ENCODE data around the gene P2RY14. TPM values are rescaled to one million over a fixed set of nuclear protein-coding genes. Genes with fewer than 3 reads are reported as not detected.

Gene P2RY14
- total and polyA plus RNA-seq, 2 donors from 2014 or later, result 0.54 to 2.4 TPM

DNA sequence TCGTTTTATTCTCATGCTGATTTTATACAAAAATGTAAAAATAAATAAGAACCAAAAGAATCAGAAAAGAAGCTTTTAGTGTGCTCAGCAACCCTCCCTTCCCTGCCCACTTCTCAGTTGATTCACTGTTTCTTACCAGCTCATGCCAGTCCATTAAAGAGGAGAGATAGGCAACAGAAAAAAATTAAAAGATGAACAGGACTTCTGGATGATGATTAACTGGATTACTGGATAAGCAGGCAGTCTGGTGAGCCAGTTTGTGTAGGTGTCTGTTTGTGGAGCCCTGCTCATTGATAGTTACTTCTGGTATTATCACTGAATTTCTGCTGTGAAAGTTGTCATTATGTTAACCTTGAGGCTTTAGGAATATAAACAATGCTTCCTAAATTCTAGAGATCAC, 60.2 kb downstream of the P2RY14 start:
- no peak for DNase-seq
- H3K27me3 ChIP-seq (ENCODE audit: control insufficient read depth, insufficient read depth, low read length), result no peaks in the 10 kb centered on the region
- no peaks in the 10 kb centered on the region for H3K4me1 ChIP-seq (ENCODE audit: control insufficient read depth in 2 of 3, insufficient read depth in 2 of 3, low read depth in 1 of 3, low read length in 3 of 3)
- H3K9ac ChIP-seq (ENCODE audit: low read length in 3 of 3), result no peak overlapping the region
- no peak overlapping the region for H3K27ac ChIP-seq (ENCODE audit: low read depth in 2 of 2, low read length in 2 of 2)
- FAIRE-seq, result no peak
- H3K4me3 ChIP-seq (ENCODE audit: low read length in 3 of 3), result no peak overlapping the region
- intact Hi-C loops (cut with DNase I), result no loop called here
- no peak for TF ChIP-seq CTCF (IDR thresholded peaks at IDR 0.05; ENCODE audit: borderline replicate concordance, extremely low read depth, insufficient read depth)
- no peaks in the 10 kb centered on the region for H3K9me3 ChIP-seq (ENCODE audit: control insufficient read depth in 2 of 3, insufficient read depth in 1 of 3, low read length in 3 of 3)
- no peaks in the 10 kb centered on the region for H3K36me3 ChIP-seq (ENCODE audit: control insufficient read depth in 2 of 3, insufficient read depth in 3 of 3, low read length in 3 of 3)

- Histone ChIP-seq H3K27me3 (ENCODE audit: control insufficient read depth, insufficient read depth, low read length) (no peaks in the 10 kb centered on the region), H3K9me3 (ENCODE audit: control insufficient read depth in 2 of 3, insufficient read depth in 1 of 3, low read length in 3 of 3) (no peaks in the 10 kb centered on the region), H3K36me3 (ENCODE audit: control insufficient read depth in 2 of 3, insufficient read depth in 3 of 3, low read length in 3 of 3) (no peaks in the 10 kb centered on the region), H3K4me3 (ENCODE audit: low read length in 3 of 3) (no peak overlapping the region), H3K9ac (ENCODE audit: low read length in 3 of 3) (no peak overlapping the region), H3K27ac (ENCODE audit: low read depth in 2 of 2, low read length in 2 of 2) (no peak overlapping the region), H3K4me1 (ENCODE audit: control insufficient read depth in 2 of 3, insufficient read depth in 2 of 3, low read depth in 1 of 3, low read length in 3 of 3) (no peaks in the 10 kb centered on the region)
- no peak for DNase-seq
- no peak for TF ChIP-seq CTCF (IDR thresholded peaks at IDR 0.05; ENCODE audit: borderline replicate concordance, extremely low read depth, insufficient read depth)
- FAIRE-seq, result no peak
- intact Hi-C loops (cut with DNase I), result no loop called here
These were observed 61.4 kb downstream of the P2RY14 start for GRCh38 chr3:151216641-151217607.

- no peak for FAIRE-seq
These were observed 63.9 kb downstream of the P2RY14 start for GRCh38 chr3:151214459-151214858.

More at GRCh38 chr3:151214459-151214858, 63.9 kb downstream of the P2RY14 start:
- Histone ChIP-seq H3K36me3 (ENCODE audit: control insufficient read depth in 2 of 3, insufficient read depth in 3 of 3, low read length in 3 of 3) (no peaks in the 10 kb centered on the region), H3K9ac (ENCODE audit: low read length in 3 of 3) (no peak overlapping the region), H3K27ac (ENCODE audit: low read depth in 2 of 2, low read length in 2 of 2) (no peak overlapping the region), H3K4me1 (ENCODE audit: control insufficient read depth in 2 of 3, insufficient read depth in 2 of 3, low read depth in 1 of 3, low read length in 3 of 3) (no peaks in the 10 kb centered on the region), H3K27me3 (ENCODE audit: control insufficient read depth, insufficient read depth, low read length) (no peaks in the 10 kb centered on the region), H3K9me3 (ENCODE audit: control insufficient read depth in 2 of 3, insufficient read depth in 1 of 3, low read length in 3 of 3) (no peaks in the 10 kb centered on the region), H3K4me3 (ENCODE audit: low read length in 3 of 3) (no peak overlapping the region)
- no peak for TF ChIP-seq CTCF (IDR thresholded peaks at IDR 0.05; ENCODE audit: borderline replicate concordance, extremely low read depth, insufficient read depth)
- intact Hi-C loops (cut with DNase I), result no loop called here
- DNase-seq, result no peak
